ENCODE measurements around the gene PRX.

PRX gene

DNA sequence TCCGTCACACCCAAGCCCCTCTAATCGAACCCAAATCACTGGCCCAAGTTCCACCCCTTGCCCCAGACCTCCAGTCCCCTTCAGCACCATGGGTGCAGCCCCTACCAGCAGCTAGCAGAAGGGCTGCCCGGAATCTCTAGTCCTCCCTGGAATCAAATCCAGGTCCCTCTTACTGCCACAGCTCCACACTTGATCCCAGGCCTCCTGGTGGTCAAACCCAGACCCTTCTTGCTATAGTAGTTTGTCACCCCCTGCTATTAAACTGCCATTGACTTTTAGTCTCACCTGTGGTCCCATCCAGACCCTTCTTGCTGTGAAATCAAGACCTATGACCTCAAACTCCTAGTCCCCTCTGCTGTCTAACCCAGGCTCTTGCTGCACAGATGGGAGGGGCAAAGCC, 31.9 kb downstream of the PRX start:
- H3K4me3 ChIP-seq (ENCODE audit: low read depth, low read length), result no peak overlapping the region
- TF ChIP-seq, protein P1, sequence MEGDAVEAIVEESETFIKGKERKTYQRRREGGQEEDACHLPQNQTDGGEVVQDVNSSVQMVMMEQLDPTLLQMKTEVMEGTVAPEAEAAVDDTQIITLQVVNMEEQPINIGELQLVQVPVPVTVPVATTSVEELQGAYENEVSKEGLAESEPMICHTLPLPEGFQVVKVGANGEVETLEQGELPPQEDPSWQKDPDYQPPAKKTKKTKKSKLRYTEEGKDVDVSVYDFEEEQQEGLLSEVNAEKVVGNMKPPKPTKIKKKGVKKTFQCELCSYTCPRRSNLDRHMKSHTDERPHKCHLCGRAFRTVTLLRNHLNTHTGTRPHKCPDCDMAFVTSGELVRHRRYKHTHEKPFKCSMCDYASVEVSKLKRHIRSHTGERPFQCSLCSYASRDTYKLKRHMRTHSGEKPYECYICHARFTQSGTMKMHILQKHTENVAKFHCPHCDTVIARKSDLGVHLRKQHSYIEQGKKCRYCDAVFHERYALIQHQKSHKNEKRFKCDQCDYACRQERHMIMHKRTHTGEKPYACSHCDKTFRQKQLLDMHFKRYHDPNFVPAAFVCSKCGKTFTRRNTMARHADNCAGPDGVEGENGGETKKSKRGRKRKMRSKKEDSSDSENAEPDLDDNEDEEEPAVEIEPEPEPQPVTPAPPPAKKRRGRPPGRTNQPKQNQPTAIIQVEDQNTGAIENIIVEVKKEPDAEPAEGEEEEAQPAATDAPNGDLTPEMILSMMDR (IDR thresholded peaks at IDR 0.05; ENCODE audit: borderline replicate concordance, insufficient read depth, low read depth, low read length), result no peak

DNA sequence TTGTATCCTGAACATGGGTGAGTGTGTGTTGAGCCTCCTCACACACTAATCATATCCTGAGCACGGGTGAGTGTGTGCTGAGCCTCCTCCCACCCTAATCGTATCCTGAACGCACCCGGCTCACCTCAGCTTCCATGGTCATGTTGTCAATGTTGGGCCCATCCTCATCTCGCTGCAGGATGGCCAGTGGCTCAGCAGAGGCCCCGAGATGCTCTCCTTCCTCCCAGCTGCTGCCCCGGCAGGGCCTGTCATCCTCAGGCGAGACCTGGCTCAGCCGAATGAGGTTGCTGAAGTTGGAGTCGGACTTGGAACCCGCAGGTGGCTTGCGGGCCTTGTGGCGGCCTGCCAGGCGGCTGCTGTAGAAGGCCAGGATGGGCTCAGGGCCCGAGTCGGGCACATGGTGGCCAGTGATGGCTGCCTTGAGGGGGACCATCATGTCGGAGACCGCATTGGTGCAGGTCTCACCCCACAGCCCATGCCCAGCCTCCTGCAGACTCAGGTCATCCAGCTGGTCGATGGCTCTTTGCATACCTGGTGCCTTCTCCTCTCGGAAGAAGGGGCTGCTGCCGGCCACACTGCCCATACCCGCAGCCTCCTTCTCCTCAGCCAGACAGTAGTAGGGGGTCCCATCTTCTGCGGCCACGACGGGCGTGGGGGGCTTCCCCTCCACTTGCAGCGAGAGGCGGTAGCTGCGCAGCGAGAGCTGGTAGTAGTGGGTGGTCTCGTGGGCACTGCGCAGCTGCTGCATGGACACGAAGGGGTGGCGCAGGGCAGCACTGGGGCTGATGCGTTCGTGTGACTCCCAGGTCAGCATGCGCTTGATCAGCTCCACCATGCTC, 32.8 kb downstream of the PRX start:
- TF ChIP-seq, protein P1 (IDR thresholded peaks at IDR 0.05; ENCODE audit: borderline replicate concordance, insufficient read depth, low read depth, low read length), result no peak
- H3K4me3 ChIP-seq (ENCODE audit: low read depth, low read length), result no peak overlapping the region

DNA sequence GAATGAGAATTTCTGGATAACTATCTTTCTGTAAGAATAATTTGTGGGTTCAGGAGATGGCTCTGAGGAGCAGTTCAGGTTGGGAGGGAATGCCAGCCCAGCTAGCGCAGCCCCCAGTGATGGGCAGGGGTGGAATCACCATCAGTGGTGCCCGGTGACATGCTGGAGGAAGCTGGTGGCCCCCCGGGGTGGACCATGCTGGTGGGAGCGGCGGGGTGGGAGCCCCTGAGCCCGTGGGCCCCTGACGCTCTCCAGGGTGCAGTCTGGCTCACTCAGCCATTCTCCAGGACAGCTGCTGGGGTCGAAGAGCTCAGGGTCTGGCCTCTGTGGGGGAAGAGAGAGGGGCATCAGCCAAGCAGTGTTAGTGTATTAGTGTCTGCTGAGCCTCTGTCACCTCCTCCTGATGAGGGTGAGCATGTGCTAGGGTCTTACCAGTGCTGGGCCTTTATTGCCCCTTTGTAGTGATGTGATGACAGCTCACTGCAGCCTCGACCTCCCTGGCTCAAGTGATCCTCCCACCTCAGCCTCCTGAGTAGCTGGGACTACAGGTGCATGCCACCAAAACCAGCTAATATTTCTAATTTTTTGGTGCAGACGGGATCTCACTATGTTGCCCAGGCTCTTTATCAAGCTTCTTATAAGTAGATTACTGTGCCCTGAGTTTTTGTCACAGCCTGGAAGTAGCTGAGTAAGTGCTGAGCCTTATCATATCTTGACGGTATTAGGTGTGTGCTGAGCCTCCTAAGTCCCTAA, 33.6 kb downstream of the PRX start:
- no peak overlapping the region for H3K4me3 ChIP-seq (ENCODE audit: low read depth, low read length)
- TF ChIP-seq, protein P1 (IDR thresholded peaks at IDR 0.05; ENCODE audit: borderline replicate concordance, insufficient read depth, low read depth, low read length), result no peak

DNA sequence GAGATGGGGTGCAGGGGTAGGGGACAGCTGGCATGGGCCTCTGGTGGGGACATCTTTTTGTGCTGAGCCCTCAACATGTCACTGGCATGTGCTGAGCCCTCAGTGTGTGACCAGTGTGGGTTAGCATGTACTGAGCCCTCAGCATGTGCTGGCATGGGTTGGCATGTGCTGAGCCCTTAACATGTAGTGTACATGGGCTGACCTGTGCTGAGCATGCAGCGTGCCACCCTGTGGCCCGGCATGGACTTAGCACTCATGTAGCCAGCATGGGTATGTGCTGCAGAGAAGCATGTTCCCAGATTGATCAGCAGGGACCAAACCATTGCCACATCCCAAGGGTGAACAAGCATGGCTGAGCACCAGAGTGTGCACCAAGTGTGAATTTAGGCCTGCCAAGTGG, 34.7 kb downstream of the PRX start:
- no peak overlapping the region for H3K4me3 ChIP-seq (ENCODE audit: low read depth, low read length)
- TF ChIP-seq, protein P1 (IDR thresholded peaks at IDR 0.05; ENCODE audit: borderline replicate concordance, insufficient read depth, low read depth, low read length), result no peak

DNA sequence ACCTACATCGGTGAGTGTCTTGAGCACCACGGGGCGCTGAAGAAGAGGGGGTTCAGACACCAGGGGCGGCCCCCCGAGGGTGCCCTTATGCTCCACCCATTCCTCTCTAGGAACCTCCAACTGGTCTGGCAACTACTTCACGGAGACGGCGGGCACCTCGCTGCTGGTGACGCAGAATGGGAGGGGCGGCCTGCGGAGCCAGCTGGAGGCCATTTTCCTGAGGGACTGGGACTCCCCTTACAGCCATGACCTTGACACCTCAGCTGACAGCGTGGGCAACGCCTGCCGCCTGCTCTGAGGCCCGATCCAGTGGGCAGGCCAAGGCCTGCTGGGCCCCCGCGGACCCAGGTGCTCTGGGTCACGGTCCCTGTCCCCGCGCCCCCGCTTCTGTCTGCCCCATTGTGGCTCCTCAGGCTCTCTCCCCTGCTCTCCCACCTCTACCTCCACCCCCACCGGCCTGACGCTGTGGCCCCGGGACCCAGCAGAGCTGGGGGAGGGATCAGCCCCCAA, 35.2 kb downstream of the PRX start:
- H3K4me3 ChIP-seq (ENCODE audit: low read depth, low read length), result no peak overlapping the region
- TF ChIP-seq, protein P1 (IDR thresholded peaks at IDR 0.05; ENCODE audit: borderline replicate concordance, insufficient read depth, low read depth, low read length), result no peak

DNA sequence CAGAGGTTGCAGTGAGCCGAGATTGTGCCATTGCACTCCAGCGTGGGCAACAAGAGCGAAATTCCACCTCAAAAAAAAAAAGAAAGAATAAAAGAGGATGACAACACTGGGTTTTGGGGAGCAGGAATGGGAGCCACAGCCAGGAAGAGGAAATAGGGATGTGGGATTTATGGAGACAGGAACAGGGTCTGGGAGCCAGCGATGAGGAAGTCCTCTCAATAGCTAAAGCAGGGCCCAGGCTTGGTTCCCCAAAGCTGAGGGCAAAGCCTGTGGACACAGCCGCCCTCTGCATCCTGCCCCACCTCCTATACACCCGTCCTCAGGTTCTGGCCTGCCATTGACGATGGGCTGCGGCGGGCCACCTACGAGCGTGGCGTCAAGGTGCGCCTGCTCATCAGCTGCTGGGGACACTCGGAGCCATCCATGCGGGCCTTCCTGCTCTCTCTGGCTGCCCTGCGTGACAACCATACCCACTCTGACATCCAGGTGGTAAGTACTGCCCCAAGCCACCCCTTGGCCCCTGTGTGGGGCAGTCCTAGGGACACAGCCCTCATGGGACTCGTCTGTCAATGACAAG, 36.8 kb downstream of the PRX start:
- H3K4me3 ChIP-seq (ENCODE audit: low read depth, low read length), result no peak overlapping the region
- TF ChIP-seq, protein P1 (IDR thresholded peaks at IDR 0.05; ENCODE audit: borderline replicate concordance, insufficient read depth, low read depth, low read length), result no peak

Data from GM12875 (cell line).